Esophagus squamous epithelium (tissue), 4 donors: ENCODE data around the gene AGBL1.

Experiments
- CTCF ChIP-seq, 6 experiments: fragments of 450-650 bp in 4 of 6; fragments of 200-600 bp in 2 of 6; sonication (generic) in 2 of 6; IDR thresholded peaks; one replicate each; pipeline ENCODE4 v1.5.1; 2016 to 2019; ENCODE audit warnings: antibody characterized with exemption in 6 of 6, mild to moderate bottlenecking in 4 of 6, moderate library complexity in 4 of 6
- POLR2A ChIP-seq, 4 donors: fragments of 450-650 bp; IDR thresholded peaks; one replicate each; pipeline ENCODE4 v1.6.1; 2017; ENCODE audit warnings: antibody characterized with exemption in 4 of 4, mild to moderate bottlenecking in 4 of 4, moderate library complexity in 3 of 4

- TF ChIP-seq POLR2A (IDR thresholded peaks at IDR 0.05): no peak
- TF ChIP-seq CTCF (IDR thresholded peaks at IDR 0.05): no peak
Measured at GRCh38 chr15:87021751-87022150, 942.1 kb downstream of the AGBL1 start.
